HEK293T (cell line): ENCODE data around the gene SP110.

Experiments
- CTBP1 ChIP-seq: fragments of 450-650 bp; IDR thresholded peaks from 2 replicates; pipeline ENCODE4 v1.6.1; 2016; ENCODE audit warnings: borderline replicate concordance
- FOXA1 ChIP-seq: fragments of 450-650 bp; IDR thresholded peaks from 2 replicates; pipeline ENCODE4 v1.6.1; 2016; ENCODE audit warnings: mild to moderate bottlenecking
- FOXM1 ChIP-seq: fragments of 450-650 bp; IDR thresholded peaks from 2 replicates; pipeline ENCODE4 v1.6.1; 2017; ENCODE audit warnings: mild to moderate bottlenecking, borderline replicate concordance
- NFRKB ChIP-seq: fragments of 450-650 bp; IDR thresholded peaks from 2 replicates; pipeline ENCODE4 v1.6.1; 2016; ENCODE audit warnings: mild to moderate bottlenecking, moderate library complexity

GRCh38 chr2:230166557-230167170, 53.1 kb downstream of the SP110 start:
- TF ChIP-seq FOXA1 (no peak), FOXM1 (no peak), CTBP1 (no peak), NFRKB (no peak)
